GM18511 (cell line): ENCODE measurements around the gene ZW10.
"Not testable (repeated sequence)": the region's sequence is repeated elsewhere in the genome, so short reads cannot be mapped to it uniquely, and the experiment has no call there.

Source experiments
- ATAC-seq: cut with Tn5 transposase; IDR thresholded peaks from one replicate; pipeline ENCODE4 v1.9.1; 2021; ENCODE audit warnings: mild to moderate bottlenecking, moderate library complexity; ENCODE audit not compliant: unreplicated experiment

Gene ZW10, protein sequence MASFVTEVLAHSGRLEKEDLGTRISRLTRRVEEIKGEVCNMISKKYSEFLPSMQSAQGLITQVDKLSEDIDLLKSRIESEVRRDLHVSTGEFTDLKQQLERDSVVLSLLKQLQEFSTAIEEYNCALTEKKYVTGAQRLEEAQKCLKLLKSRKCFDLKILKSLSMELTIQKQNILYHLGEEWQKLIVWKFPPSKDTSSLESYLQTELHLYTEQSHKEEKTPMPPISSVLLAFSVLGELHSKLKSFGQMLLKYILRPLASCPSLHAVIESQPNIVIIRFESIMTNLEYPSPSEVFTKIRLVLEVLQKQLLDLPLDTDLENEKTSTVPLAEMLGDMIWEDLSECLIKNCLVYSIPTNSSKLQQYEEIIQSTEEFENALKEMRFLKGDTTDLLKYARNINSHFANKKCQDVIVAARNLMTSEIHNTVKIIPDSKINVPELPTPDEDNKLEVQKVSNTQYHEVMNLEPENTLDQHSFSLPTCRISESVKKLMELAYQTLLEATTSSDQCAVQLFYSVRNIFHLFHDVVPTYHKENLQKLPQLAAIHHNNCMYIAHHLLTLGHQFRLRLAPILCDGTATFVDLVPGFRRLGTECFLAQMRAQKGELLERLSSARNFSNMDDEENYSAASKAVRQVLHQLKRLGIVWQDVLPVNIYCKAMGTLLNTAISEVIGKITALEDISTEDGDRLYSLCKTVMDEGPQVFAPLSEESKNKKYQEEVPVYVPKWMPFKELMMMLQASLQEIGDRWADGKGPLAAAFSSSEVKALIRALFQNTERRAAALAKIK

DNA sequence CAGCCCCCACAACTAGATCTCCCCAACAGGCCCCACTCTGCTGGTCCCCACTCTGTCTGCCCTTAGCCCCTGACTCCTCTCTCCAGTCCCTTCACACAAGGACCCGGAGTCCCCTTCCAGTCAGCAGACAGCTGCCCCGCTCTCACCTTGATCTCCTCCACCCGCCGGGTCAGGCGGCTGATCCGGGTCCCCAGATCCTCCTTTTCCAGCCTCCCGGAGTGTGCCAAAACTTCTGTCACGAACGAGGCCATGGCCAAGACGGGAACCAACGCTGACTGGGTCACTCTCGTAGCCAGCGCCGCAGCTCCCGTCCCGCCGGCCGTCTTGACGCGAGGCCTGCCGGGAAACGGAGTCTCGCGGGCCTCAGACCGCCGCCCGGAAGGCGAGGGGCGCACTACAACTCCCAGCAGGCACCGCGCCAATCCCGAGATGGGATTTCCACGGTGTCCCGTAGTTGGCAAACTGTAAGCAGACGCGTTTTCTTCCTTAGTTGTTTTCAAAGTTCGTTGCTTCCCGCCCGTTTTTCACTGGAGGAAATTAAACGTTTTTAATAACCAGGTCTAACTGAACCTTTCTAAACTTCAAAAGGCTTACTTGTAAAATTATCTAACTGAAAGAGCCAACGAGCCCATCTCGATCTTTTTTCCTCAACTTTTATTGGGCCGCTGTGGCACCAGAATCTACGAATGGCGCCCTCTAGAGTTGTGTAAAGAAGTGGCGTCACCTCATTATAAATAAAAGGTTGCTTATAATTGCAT is at the start of gene ZW10:
ZW10 (minus strand) TSS at position 277 of the 758 bp plus-strand sequence; CDS start at position 251, 26 bp downstream.
- peak; percentile 98 for ATAC-seq

DNA sequence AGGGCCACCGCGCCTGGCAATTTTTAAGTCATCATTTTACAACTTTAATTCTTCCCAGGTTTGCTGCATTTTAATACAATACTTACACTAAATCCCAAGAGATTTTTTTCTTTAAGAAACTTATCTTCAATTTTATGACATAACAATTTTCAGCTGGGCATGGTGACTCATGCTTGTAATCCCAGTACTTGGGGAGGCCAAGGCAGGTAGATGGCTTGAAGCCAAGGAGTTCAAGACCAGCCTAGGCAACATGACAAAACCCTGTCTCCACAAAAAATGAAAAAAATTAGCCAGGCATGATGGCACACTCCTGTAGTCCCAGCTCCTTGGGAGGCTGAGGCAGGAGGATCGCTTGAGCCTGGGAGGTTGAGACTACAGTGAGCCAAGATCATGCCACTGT is 44.9 kb upstream of the ZW10 start:
- ATAC-seq: no peak

DNA sequence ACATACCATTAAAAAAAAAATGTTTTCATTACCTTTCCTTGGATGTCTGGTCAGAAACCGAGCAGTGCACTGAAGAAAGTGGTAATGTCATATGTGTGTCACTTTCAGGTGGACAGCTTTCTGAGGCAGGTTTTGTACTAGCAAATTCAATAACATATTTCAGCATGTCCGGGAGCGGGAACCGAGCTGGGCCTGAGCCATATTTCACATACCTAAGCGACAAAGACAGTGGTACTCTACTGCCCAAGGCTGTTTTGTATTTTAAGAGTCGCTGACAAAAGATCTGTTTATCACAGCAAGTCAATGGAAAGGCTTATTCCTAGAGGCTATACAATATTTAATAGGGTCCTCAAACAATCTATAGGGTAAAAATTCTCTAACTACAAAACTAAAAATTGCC is 44.1 kb upstream of the ZW10 start:
- ATAC-seq: no peak

GRCh38 chr11:113817162-113817561 is 43.7 kb upstream of the ZW10 start:
- ATAC-seq: no peak

DNA sequence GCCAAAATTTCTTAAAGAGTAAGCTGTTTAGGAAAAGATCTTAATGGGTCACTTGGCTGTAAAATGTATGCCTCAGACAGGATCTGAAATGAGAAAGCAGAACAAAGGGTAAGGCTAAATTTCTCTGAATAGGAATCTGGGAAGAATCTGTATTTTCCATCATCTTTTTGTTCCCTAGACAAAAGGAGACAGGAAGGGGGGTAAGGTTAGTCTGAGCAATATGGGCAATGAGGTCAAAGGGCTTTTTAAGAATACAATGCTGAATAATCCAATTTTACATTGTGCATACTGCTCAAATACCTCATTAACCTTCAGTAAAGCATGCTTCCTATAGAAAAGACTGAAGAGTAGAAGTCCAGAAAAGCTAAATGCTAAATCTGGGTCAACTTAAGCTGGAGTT is 40.7 kb upstream of the ZW10 start:
- ATAC-seq: no peak

GRCh38 chr11:113808931-113809330 is 35.4 kb upstream of the ZW10 start:
- no peak for ATAC-seq

- ATAC-seq: peak; percentile 48
These were observed 32.9 kb upstream of the ZW10 start for GRCh38 chr11:113806406-113806805.

- no peak for ATAC-seq
These were observed 32.1 kb upstream of the ZW10 start for GRCh38 chr11:113805640-113806039.

DNA sequence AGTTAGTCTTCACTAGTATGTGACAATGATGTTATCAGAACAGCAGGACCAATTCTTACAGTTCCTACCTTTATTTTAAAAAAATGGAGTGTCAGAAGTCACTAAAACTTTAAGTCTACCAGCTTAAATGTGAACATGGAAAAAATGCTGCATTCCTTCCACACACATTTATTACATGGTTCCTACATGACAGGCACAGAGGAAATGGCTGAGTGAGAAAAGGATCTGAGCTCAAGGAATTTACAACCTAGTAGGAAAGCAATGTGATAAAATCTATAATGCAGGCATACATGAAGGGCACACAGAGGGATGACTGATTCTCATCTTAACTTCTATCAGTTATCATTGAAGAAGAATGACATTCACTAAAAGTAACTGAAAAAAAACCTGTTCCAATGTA is 29.1 kb upstream of the ZW10 start:
- ATAC-seq: no peak

- peak; percentile 82 for ATAC-seq
These were observed 23.3 kb upstream of the ZW10 start for GRCh38 chr11:113796663-113797259.

- no peak for ATAC-seq
These were observed 16.3 kb upstream of the ZW10 start for GRCh38 chr11:113789675-113790320.

- ATAC-seq: not testable (repeated sequence)
These were observed 15.5 kb upstream of the ZW10 start for GRCh38 chr11:113789016-113789415.

GRCh38 chr11:113782134-113782533 is 8.6 kb upstream of the ZW10 start:
- ATAC-seq: no peak

DNA sequence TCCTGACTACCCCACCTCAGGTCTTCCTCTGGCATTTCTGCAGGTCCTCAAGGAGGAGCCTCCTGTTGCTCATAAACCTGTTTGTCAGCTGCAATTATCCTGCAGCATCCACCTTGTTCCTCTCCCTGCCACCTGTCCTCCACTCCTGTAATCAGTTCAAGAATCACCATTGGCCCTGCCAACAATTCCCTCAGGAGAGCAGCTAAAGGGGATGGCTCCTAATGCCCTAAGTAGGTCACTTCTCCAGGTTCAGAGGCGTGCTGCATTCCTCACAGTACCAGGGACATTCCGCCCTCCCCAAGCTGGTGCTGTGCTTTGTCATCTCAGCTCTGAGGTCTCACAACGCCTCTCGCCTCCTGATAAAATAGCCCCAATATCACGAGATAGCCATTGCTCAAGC is 8.2 kb upstream of the ZW10 start:
- ATAC-seq: no peak

- no peak for ATAC-seq
These were observed 6.0 kb upstream of the ZW10 start, which contains the start of gene CLDN25 for GRCh38 chr11:113779496-113779895. Gene CLDN25 (plus strand): TSS chr11:113779796. CDS start chr11:113779796, 0 bp downstream.

DNA sequence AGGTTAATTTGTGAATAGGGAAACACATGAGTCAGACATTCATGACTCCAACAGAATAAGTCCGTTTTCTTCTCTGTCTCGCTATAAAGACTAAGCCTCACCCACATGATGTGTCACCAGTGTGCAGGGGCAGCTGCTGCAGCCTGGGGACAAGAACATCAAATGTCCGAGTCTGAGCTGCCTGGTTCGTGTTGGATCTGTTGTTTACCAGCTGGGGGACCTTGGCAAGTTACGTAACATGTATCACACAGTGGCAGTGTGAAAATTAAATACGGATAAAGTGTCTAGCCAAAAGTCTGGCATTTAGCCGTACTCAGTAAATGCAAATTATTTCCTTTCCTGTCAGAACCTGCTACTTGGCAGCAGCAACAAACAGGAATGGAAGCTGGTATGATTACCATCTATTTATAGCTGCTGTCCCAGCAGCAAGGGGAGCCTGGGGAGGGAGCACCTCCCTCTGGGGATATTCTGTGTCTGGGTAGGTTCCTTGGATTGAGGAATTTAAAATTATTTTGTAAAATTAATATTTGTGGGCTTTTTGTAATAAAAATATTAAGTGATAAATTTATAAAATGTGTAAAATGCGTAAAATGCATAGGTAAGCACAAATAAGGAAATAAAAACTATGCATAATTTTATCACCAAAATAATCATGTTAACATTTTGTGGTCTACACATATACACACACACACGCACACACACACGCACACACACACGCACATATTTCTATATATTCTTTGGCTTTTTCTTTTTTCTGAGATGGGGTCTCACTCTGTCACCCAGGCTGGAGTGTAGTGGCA is 4.8 kb upstream of the ZW10 start:
- ATAC-seq: no peak

DNA sequence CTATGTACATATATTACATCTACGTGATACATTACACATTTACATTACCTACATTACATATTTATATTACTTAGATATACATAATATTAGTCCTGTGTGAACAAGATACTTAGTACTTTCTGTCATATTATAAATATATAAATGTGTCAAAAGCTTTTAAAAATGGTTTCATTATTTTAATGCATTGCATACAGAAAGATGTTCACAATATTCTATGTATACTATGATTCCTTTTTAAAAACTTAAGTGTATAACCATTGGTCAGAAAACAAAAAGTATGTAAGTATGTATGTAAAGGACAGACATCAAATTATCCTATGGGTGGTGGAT is 647 bp upstream of the ZW10 start:
- no peak for ATAC-seq

DNA sequence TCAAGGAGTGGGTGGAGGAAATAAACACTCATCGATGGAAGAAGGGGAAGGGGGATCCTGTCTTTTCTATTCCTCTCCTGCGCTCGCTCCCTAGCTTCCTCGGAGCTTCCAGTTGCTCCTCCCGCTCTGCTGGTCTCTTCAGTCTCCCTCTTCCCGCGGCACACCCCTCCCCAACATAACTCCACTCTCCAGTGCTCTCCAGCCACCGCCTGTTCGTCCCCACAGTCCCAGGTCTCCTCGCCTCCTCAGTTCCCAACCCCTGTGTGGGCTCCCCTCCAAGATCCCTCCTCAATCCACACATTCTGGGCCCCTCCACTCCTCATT is 438 bp downstream of the ZW10 start:
- ATAC-seq: peak; percentile 28

DNA sequence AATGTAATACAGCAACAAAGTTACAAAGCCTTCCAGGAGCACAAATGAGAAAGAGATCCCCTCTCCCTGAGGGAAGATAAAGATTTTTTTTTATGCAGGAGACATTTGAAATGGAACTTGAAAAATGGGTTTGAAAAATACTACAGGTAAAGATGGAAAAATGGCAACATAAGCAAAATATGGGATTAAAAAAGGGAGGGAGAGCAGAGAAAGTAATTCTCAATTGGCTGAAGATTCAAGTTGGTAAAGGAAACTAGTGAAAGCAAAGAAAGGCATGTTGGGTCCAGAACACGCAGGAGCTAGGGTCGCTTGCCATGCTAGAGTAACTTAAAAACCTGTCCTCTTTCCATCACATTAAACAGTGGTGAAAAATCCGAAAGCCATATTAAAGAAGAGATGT is 1.5 kb downstream of the ZW10 start:
- ATAC-seq: no peak
